Upper lobe of left lung (tissue), 6 donors: Measurements from ENCODE around the gene CHL1. TPM values are rescaled to one million over a fixed set of nuclear protein-coding genes. Genes with fewer than 3 reads are reported as not detected.
A peak's percentile ranks its signal among the peaks of the same experiment; 100 is the strongest.

Experiments
- ATAC-seq, 2 donors: fragments of 200-7000 bp; cut with Tn5 transposase; one replicate each; pipeline ENCODE4 v1.9.1; 2022; ENCODE audit warnings: mild to moderate bottlenecking in 2 of 2, moderate library complexity in 2 of 2; ENCODE audit not compliant: low FRiP score in 2 of 2
- DNase-seq, 2 donors: peaks; one replicate each; pipeline ENCODE4 v3.0.0-alpha.2; 2019 to 2020
- H3K27ac ChIP-seq, 4 donors: fragments of 200-600 bp; sonication (generic); one replicate each; pipeline ENCODE4 v1.5.1; 2016 to 2019
- H3K27me3 ChIP-seq, 4 donors: fragments of 200-600 bp; sonication (generic); one replicate each; pipeline ENCODE4 v1.5.1; 2017 to 2019
- H3K36me3 ChIP-seq, 4 donors: fragments of 200-600 bp; sonication (generic); one replicate each; pipeline ENCODE4 v1.5.1; 2016 to 2019
- H3K4me1 ChIP-seq, 4 donors: fragments of 200-600 bp; sonication (generic); one replicate each; pipeline ENCODE4 v1.5.1; 2018 to 2019
- H3K4me3 ChIP-seq, 4 donors: fragments of 200-600 bp; sonication (generic); one replicate each; pipeline ENCODE4 v1.5.1; 2017 to 2019; ENCODE audit warnings: mild to moderate bottlenecking in 2 of 4, moderate library complexity in 1 of 4
- H3K9me3 ChIP-seq, 4 donors: fragments of 200-600 bp; sonication (generic); one replicate each; pipeline ENCODE4 v1.5.1; 2018 to 2019
- CTCF ChIP-seq, 6 experiments: fragments of 450-650 bp in 4 of 6; fragments of 200-600 bp in 2 of 6; sonication (generic) in 2 of 6; IDR thresholded peaks; one replicate each; pipeline ENCODE4 v1.5.1; 2016 to 2019; ENCODE audit warnings: antibody characterized with exemption in 6 of 6
- EP300 ChIP-seq, 4 donors: sonication (generic); formaldehyde crosslinking; IDR thresholded peaks; one replicate each; pipeline ENCODE4 v1.5.1; 2017; ENCODE audit warnings: antibody characterized with exemption in 4 of 4, control low read depth in 2 of 4
- POLR2A ChIP-seq, 4 donors: fragments of 450-650 bp; IDR thresholded peaks; one replicate each; pipeline ENCODE4 v1.5.1; 2016 to 2017; ENCODE audit warnings: antibody characterized with exemption in 4 of 4, mild to moderate bottlenecking in 2 of 4
- POLR2AphosphoS5 ChIP-seq, 2 donors: sonication (generic); formaldehyde crosslinking; IDR thresholded peaks; one replicate each; pipeline ENCODE4 v1.5.1; 2017; ENCODE audit warnings: antibody characterized with exemption in 2 of 2
- WGBS, 2 donors: methylation state at CpG; one replicate each; pipeline ENCODE4 v1.1.5; 2017 to 2018; 5-methylcytosine and 5-hydroxymethylcytosine counted together
- total RNA-seq, 6 donors: library from RNA; depleted of rRNA in 4 of 6; stranded (reverse); fragments of >200 nt in 4 of 6; gene quantifications; one replicate each; pipeline versions ENCODE4 v1.1.0 to v1.2.1, GENCODE V29; 2016 to 2021
- donor health status: DM: no; HTN: no; CAD: no; lungs with moderate emphysema.
- donor health status: DM: no; HTN: yes; CAD: no; lungs with severe emphysema.

Gene CHL1
- total RNA-seq, 6 donors from 2014 or later, result 3.1 to 14.3 (median 4.9) TPM

- Histone ChIP-seq H3K27ac (no peak overlapping the region), H3K9me3 (no peaks in the 10 kb centered on the region), H3K4me3 (no peak overlapping the region), H3K27me3 (no peaks in the 10 kb centered on the region), H3K36me3 (no peaks in the 10 kb centered on the region), H3K4me1 (peaks cover 0 to 4% (median 1%) of the 10 kb centered on the region in 4 donors)
- WGBS, 2 donors, result 97% methylated on average over 1 of the region's 1 CpG
- DNase-seq (no peak), ATAC-seq (no peak)
- TF ChIP-seq EP300 (IDR thresholded peaks at IDR 0.05) (no peak), POLR2AphosphoS5 (IDR thresholded peaks at IDR 0.05) (no peak), POLR2A (IDR thresholded peaks at IDR 0.05) (no peak), CTCF (IDR thresholded peaks at IDR 0.05) (no peak)
Observed at GRCh38 chr3:267101-267500, 70.5 kb downstream of the CHL1 start.

- Histone ChIP-seq H3K4me1 (no peaks in the 10 kb centered on the region), H3K36me3 (no peaks in the 10 kb centered on the region), H3K9me3 (no peaks in the 10 kb centered on the region), H3K27ac (no peak overlapping the region), H3K4me3 (no peak overlapping the region), H3K27me3 (no peaks in the 10 kb centered on the region)
- no peak for ATAC-seq
- no peak for DNase-seq
- 70 to 76% methylated on average over 2 of the region's 2 CpGs for WGBS, 2 donors
- TF ChIP-seq POLR2AphosphoS5 (IDR thresholded peaks at IDR 0.05) (no peak), CTCF (IDR thresholded peaks at IDR 0.05) (no peak), EP300 (IDR thresholded peaks at IDR 0.05) (no peak), POLR2A (IDR thresholded peaks at IDR 0.05) (no peak)
Observed at GRCh38 chr3:270688-271087, 74.1 kb downstream of the CHL1 start.

- no peak for DNase-seq
Observed at GRCh38 chr3:274927-275326, 78.4 kb downstream of the CHL1 start.

GRCh38 chr3:277873-278272 is 81.3 kb downstream of the CHL1 start:
- DNase-seq, result no peak
- 21 to 29% methylated on average over 1 of the region's 1 CpG for WGBS, 2 donors
- H3K27ac ChIP-seq, result peak overlapping the region in 1 of 4 donors; percentile 48
- no peak overlapping the region for H3K4me3 ChIP-seq
- no peaks in the 10 kb centered on the region for H3K36me3 ChIP-seq
- H3K9me3 ChIP-seq, result peaks cover 0 to 4% (median 0%) of the 10 kb centered on the region in 4 donors
- no peak for ATAC-seq
- no peaks in the 10 kb centered on the region for H3K27me3 ChIP-seq
- H3K4me1 ChIP-seq, result no peaks in the 10 kb centered on the region
- TF ChIP-seq EP300 (IDR thresholded peaks at IDR 0.05), result no peak
- no peak for TF ChIP-seq POLR2AphosphoS5 (IDR thresholded peaks at IDR 0.05)
- TF ChIP-seq POLR2A (IDR thresholded peaks at IDR 0.05), result no peak
- TF ChIP-seq CTCF (IDR thresholded peaks at IDR 0.05), result no peak

More at GRCh38 chr3:274927-275326, 78.4 kb downstream of the CHL1 start:
- no peaks in the 10 kb centered on the region for H3K27me3 ChIP-seq
- no peak overlapping the region for H3K4me3 ChIP-seq
- no peak for TF ChIP-seq POLR2AphosphoS5 (IDR thresholded peaks at IDR 0.05)
- no peak for TF ChIP-seq POLR2A (IDR thresholded peaks at IDR 0.05)
- TF ChIP-seq CTCF (IDR thresholded peaks at IDR 0.05), result no peak
- TF ChIP-seq EP300 (IDR thresholded peaks at IDR 0.05), result no peak
- H3K4me1 ChIP-seq, result no peaks in the 10 kb centered on the region
- no peaks in the 10 kb centered on the region for H3K9me3 ChIP-seq
- ATAC-seq, result no peak
- 60 to 75% methylated on average over 2 of the region's 2 CpGs for WGBS, 2 donors
- H3K27ac ChIP-seq, result no peak overlapping the region
- H3K36me3 ChIP-seq, result no peaks in the 10 kb centered on the region

- ATAC-seq (no peak), DNase-seq (no peak)
- H3K4me1 ChIP-seq, result no peaks in the 10 kb centered on the region
- H3K27ac ChIP-seq, result peak overlapping the region in 1 of 4 donors; percentile 48
- no peaks in the 10 kb centered on the region for H3K36me3 ChIP-seq
- TF ChIP-seq EP300 (IDR thresholded peaks at IDR 0.05) (no peak), CTCF (IDR thresholded peaks at IDR 0.05) (no peak), POLR2AphosphoS5 (IDR thresholded peaks at IDR 0.05) (no peak), POLR2A (IDR thresholded peaks at IDR 0.05) (no peak)
- peaks cover 0 to 7% (median 0%) of the 10 kb centered on the region in 4 donors for H3K9me3 ChIP-seq
- H3K27me3 ChIP-seq, result no peaks in the 10 kb centered on the region
- H3K4me3 ChIP-seq, result no peak overlapping the region
- WGBS, 2 donors, result 77 to 81% methylated on average over 12 of the region's 12 CpGs
Observed at GRCh38 chr3:278300-279064, 81.9 kb downstream of the CHL1 start.
